H1 (cell line): Measurements from ENCODE around the gene RGS3. TPM values are rescaled to one million over a fixed set of nuclear protein-coding genes. Genes with fewer than 3 reads are reported as not detected.
A peak's percentile ranks its signal among the peaks of the same experiment; 100 is the strongest.

ENCODE experiments used
- CTCF ChIA-PET: fragments of 300-600 bp; sonication (Branson Sonifier 250); formaldehyde crosslinking; loops from one replicate; lab custom pipeline; 2021; ENCODE audit not compliant: partially characterized antibody; lab: Charles Lee
- POLR2A ChIA-PET: fragments of 300-600 bp; sonication (Branson Sonifier 250); formaldehyde crosslinking; loops from one replicate; lab custom pipeline; 2021; ENCODE audit warnings: inconsistent platforms; ENCODE audit not compliant: partially characterized antibody; lab: Charles Lee
- DNase-seq, 2 experiments: peaks; one replicate each; pipeline versions ENCODE4 v3.0.0 to v3.0.0-alpha.2; 2010 to 2022; ENCODE audit warnings: low spot score in 2 of 2, low read depth in 1 of 2, mixed read lengths in 1 of 2
- FAIRE-seq: peaks from 2 replicates; lab custom pipeline; 2011; peaks lifted over from hg19 to GRCh38; lab: Jason Lieb, UNC
- H2AFZ ChIP-seq: 2 replicates; pipeline ENCODE4 v1.8.1; 2012; ENCODE audit warnings: low read length, inconsistent platforms
- H2AK5ac ChIP-seq: 2 replicates; pipeline ENCODE4 v1.6.1; 2013; ENCODE audit warnings: low read depth, low read length
- H2BK120ac ChIP-seq: replicated peaks from 2 replicates; pipeline ENCODE3; 2013; ENCODE audit warnings: low read depth, low read length, inconsistent platforms
- H2BK12ac ChIP-seq: 2 replicates; pipeline ENCODE4 v1.6.1; 2013; ENCODE audit warnings: low read depth, low read length
- H2BK15ac ChIP-seq: 2 replicates; pipeline ENCODE4 v1.6.1; 2013; ENCODE audit warnings: low read length
- H2BK20ac ChIP-seq: 2 replicates; pipeline ENCODE4 v1.6.1; 2013; ENCODE audit warnings: low read length
- H2BK5ac ChIP-seq: 2 replicates; pipeline ENCODE4 v1.6.1; 2013; ENCODE audit warnings: low read depth, low read length
- H3K14ac ChIP-seq: 2 replicates; pipeline ENCODE4 v1.6.1; 2013; ENCODE audit warnings: inconsistent platforms; ENCODE audit not compliant: insufficient read length
- H3K18ac ChIP-seq: 2 replicates; pipeline ENCODE4 v1.6.1; 2013; ENCODE audit warnings: low read length; ENCODE audit errors: extremely low read depth
- H3K23ac ChIP-seq: 2 replicates; pipeline ENCODE4 v1.6.1; 2013; ENCODE audit warnings: inconsistent platforms; ENCODE audit not compliant: insufficient read length
- H3K23me2 ChIP-seq: 2 replicates; pipeline ENCODE4 v1.6.1; 2013; ENCODE audit warnings: low read depth, low read length
- H3K27ac ChIP-seq: 2 replicates; pipeline ENCODE4 v1.6.1; 2011; ENCODE audit warnings: low read depth, low read length, inconsistent platforms
- H3K27me3 ChIP-seq, 4 experiments: replicated peaks in 1 of 4; 1 replicate in 1 of 4; 2 replicates in 3 of 4; pipeline versions ENCODE4 v1.6.1 to v1.8.1; 2011 to 2013; ENCODE audit warnings: low read length in 3 of 4, mild to moderate bottlenecking in 3 of 4, inconsistent platforms in 2 of 4, mixed read lengths in 2 of 4, moderate library complexity in 1 of 4; ENCODE audit not compliant: control insufficient read depth in 3 of 4, insufficient read depth in 3 of 4; ENCODE audit errors: extremely low read depth in 1 of 4
- H3K36me3 ChIP-seq, 4 experiments: 2 replicates each; pipeline versions ENCODE4 v1.6.1 to v1.8.1; 2011 to 2013; ENCODE audit warnings: mild to moderate bottlenecking in 4 of 4, low read length in 3 of 4, moderate library complexity in 2 of 4, control low read depth in 1 of 4, inconsistent platforms in 1 of 4; ENCODE audit not compliant: insufficient read depth in 4 of 4, control insufficient read depth in 2 of 4
- H3K4ac ChIP-seq: replicated peaks from 2 replicates; pipeline ENCODE3; 2013; ENCODE audit warnings: low read length, low read depth, mixed read lengths, inconsistent platforms; ENCODE audit not compliant: insufficient read length
- H3K4me1 ChIP-seq, 4 experiments: replicated peaks in 1 of 4; 1 replicate in 1 of 4; 2 replicates in 3 of 4; pipeline versions ENCODE4 v1.6.1 to v1.8.1; 2011 to 2013; ENCODE audit warnings: low read length in 3 of 4, inconsistent platforms in 2 of 4, mixed read lengths in 1 of 4; ENCODE audit not compliant: insufficient read depth in 4 of 4, control insufficient read depth in 3 of 4
- H3K4me2 ChIP-seq, 2 experiments: 2 replicates each; pipeline versions ENCODE4 v1.6.1 to v1.8.1; 2011 to 2013; ENCODE audit warnings: low read depth in 2 of 2, low read length in 2 of 2, control low read depth in 1 of 2, inconsistent platforms in 1 of 2, mild to moderate bottlenecking in 1 of 2; ENCODE audit not compliant: insufficient read depth in 1 of 2
- H3K4me3 ChIP-seq, 4 experiments: fragments of 200-600, 300-600 bp in 1 of 4; sonication (generic), shearing (Covaris generic), sonication (Bioruptor Twin) in 1 of 4; 2 replicates each; pipeline versions ENCODE4 v1.5.1 to v1.8.1; 2011 to 2016; ENCODE audit warnings: low read length in 4 of 4, low read depth in 3 of 4, control low read depth in 2 of 4, inconsistent platforms in 2 of 4, mild to moderate bottlenecking in 2 of 4, mixed read lengths in 1 of 4, moderate library complexity in 1 of 4; ENCODE audit not compliant: insufficient read depth in 2 of 4; ENCODE audit errors: extremely low read depth in 1 of 4
- H3K56ac ChIP-seq: replicated peaks from 2 replicates; pipeline ENCODE3; 2013; ENCODE audit warnings: low read depth, mild to moderate bottlenecking, mixed read lengths, low read length, inconsistent platforms; ENCODE audit not compliant: insufficient read length
- H3K79me1 ChIP-seq: 2 replicates; pipeline ENCODE4 v1.6.1; 2013; ENCODE audit warnings: low read depth, low read length, control low read depth
- H3K79me2 ChIP-seq, 2 experiments: 2 replicates each; pipeline versions ENCODE4 v1.6.1 to v1.8.1; 2012 to 2013; ENCODE audit warnings: low read length in 2 of 2, mild to moderate bottlenecking in 2 of 2, inconsistent platforms in 1 of 2; ENCODE audit not compliant: insufficient read depth in 2 of 2, control insufficient read depth in 1 of 2
- H3K9ac ChIP-seq, 4 experiments: replicated peaks in 1 of 4; 1 replicate in 1 of 4; 2 replicates in 3 of 4; pipeline versions ENCODE4 v1.6.1 to v1.8.1; 2011 to 2013; ENCODE audit warnings: low read depth in 3 of 4, low read length in 3 of 4, control low read depth in 2 of 4, mild to moderate bottlenecking in 2 of 4, moderate library complexity in 2 of 4, inconsistent platforms in 1 of 4; ENCODE audit errors: extremely low read depth in 1 of 4
- H3K9me3 ChIP-seq, 2 experiments: 2 replicates each; pipeline versions ENCODE4 v1.6.1 to v1.8.1; 2012 to 2013; ENCODE audit warnings: mild to moderate bottlenecking in 2 of 2, moderate library complexity in 2 of 2, control low read depth in 1 of 2, inconsistent platforms in 1 of 2, low read depth in 1 of 2, low read length in 1 of 2, mixed read lengths in 1 of 2; ENCODE audit not compliant: insufficient read depth in 2 of 2
- H4K20me1 ChIP-seq, 2 experiments: replicated peaks in 1 of 2; 2 replicates each; pipeline versions ENCODE3 to v1.8.1; 2011 to 2013; ENCODE audit warnings: inconsistent platforms in 2 of 2, low read length in 2 of 2, mild to moderate bottlenecking in 1 of 2; ENCODE audit not compliant: insufficient read depth in 2 of 2, control insufficient read depth in 1 of 2
- H4K5ac ChIP-seq: 2 replicates; pipeline ENCODE4 v1.6.1; 2013; ENCODE audit warnings: low read length, low read depth, mixed read lengths, inconsistent platforms; ENCODE audit not compliant: insufficient read length
- H4K8ac ChIP-seq: 2 replicates; pipeline ENCODE4 v1.8.0; 2013; ENCODE audit warnings: mild to moderate bottlenecking, moderate library complexity, low read length, inconsistent platforms; ENCODE audit not compliant: insufficient read depth; ENCODE audit errors: extremely low read depth
- H4K91ac ChIP-seq: replicated peaks from 2 replicates; pipeline ENCODE3; 2013; ENCODE audit warnings: low read length, mixed read lengths, inconsistent platforms; ENCODE audit not compliant: insufficient read length
- BCL11A ChIP-seq, 2 experiments: IDR thresholded peaks; one replicate each; pipeline ENCODE4 v1.6.1; 2011; ENCODE audit warnings: low read depth in 2 of 2, low read length in 2 of 2, mild to moderate bottlenecking in 2 of 2
- CBX5 ChIP-seq: fragments of 300-800, 300-1000 bp; sonication (generic); IDR thresholded peaks from 2 replicates; pipeline ENCODE4 v1.7.1; 2016; ENCODE audit warnings: antibody characterized with exemption, low read length, low read depth
- CBX8 ChIP-seq: fragments of 300-800, 300-1000 bp; sonication (generic); IDR thresholded peaks from 2 replicates; pipeline ENCODE4 v1.7.1; 2016; ENCODE audit warnings: low read depth, low read length, borderline replicate concordance
- CHD2 ChIP-seq: IDR thresholded peaks from 2 replicates; pipeline ENCODE4 v1.6.1; 2012; ENCODE audit warnings: low read length, improper control_type of control experiment
- FOSL1 ChIP-seq: IDR thresholded peaks from 2 replicates; pipeline ENCODE4 v1.6.1; 2011; ENCODE audit warnings: mild to moderate bottlenecking, low read depth, low read length, moderate library complexity; ENCODE audit not compliant: insufficient read depth
- GTF2F1 ChIP-seq: IDR thresholded peaks from 2 replicates; pipeline ENCODE4 v1.6.1; 2012; ENCODE audit warnings: low read depth, low read length, improper control_type of control experiment, borderline replicate concordance
- HDAC6 ChIP-seq: IDR thresholded peaks from one replicate; pipeline ENCODE4 v1.7.1; 2012; ENCODE audit warnings: low read depth, mild to moderate bottlenecking, inconsistent platforms, low read length, moderate library complexity
- MAX ChIP-seq: IDR thresholded peaks from 2 replicates; pipeline ENCODE4 v1.6.1; 2012; ENCODE audit warnings: inconsistent platforms
- RBBP5 ChIP-seq: IDR thresholded peaks from 2 replicates; pipeline ENCODE4 v1.7.1; 2012; ENCODE audit warnings: low read depth, mild to moderate bottlenecking, inconsistent platforms, low read length, moderate library complexity, borderline replicate concordance
- SAP30 ChIP-seq: fragments of 300-600 bp; sonication (generic); IDR thresholded peaks from 2 replicates; pipeline ENCODE4 v1.7.1; 2012; ENCODE audit warnings: low read length, moderate library complexity, mild to moderate bottlenecking, inconsistent platforms; ENCODE audit not compliant: insufficient read depth, insufficient replicate concordance
- SP2 ChIP-seq: IDR thresholded peaks from 2 replicates; pipeline ENCODE4 v1.6.1; 2012; ENCODE audit warnings: mild to moderate bottlenecking, low read length, inconsistent platforms
- SP4 ChIP-seq: IDR thresholded peaks from 2 replicates; pipeline ENCODE4 v1.6.1; 2012; ENCODE audit warnings: low read length, inconsistent platforms
- TBP ChIP-seq: IDR thresholded peaks from 2 replicates; pipeline ENCODE4 v1.6.1; 2011; ENCODE audit warnings: low read depth, low read length, improper control_type of control experiment
- WGBS, 2 experiments: shearing (Covaris generic) in 1 of 2; methylation state at CpG; one replicate each; pipeline versions ENCODE4 v1.1.6 to v1.1.7; 2013 to 2015; ENCODE audit warnings: low lambda C conversion rate in 2 of 2, mixed read lengths in 2 of 2, inconsistent platforms in 1 of 2, low coverage in 1 of 2, missing lambda C conversion rate in 1 of 2; ENCODE audit not compliant: insufficient replicate concordance in 2 of 2, insufficient coverage in 1 of 2, insufficient read length in 1 of 2; ENCODE audit errors: extremely low coverage in 1 of 2, missing lambda C conversion rate in 1 of 2; 5-methylcytosine and 5-hydroxymethylcytosine counted together
- polyA plus RNA-seq, 7 experiments: library from polyadenylated mRNA; depleted of rRNA in 3 of 7; stranded (reverse) in 5 of 7; unstranded in 2 of 7; fragments of >200 nt in 5 of 7; fragments of 200-250 nt in 2 of 7; gene quantifications; 1 replicate in 5 of 7; 2 replicates in 1 of 7; 4 replicates in 1 of 7; pipeline versions ENCODE4 v1.2.1 to v1.2.3, GENCODE V29; 2011 to 2013; ENCODE audit warnings: missing spikeins in 2 of 7, mixed read lengths in 2 of 7
- total RNA-seq: library from RNA; stranded (reverse); fragmentation: NEBNext Ultra II Directional; extraction: Animal tissue kit (Norgen Biotek cat#: 25700); gene quantifications from 2 replicates; pipeline ENCODE4 v1.2.1, GENCODE V29; 2021

The RGS3 gene
- total and polyA plus RNA-seq, 2 of the 8 experiments (the other 6 are each of a cell fraction or from before 2014, with no cell fraction given): 12.6 to 18.2 TPM

DNA sequence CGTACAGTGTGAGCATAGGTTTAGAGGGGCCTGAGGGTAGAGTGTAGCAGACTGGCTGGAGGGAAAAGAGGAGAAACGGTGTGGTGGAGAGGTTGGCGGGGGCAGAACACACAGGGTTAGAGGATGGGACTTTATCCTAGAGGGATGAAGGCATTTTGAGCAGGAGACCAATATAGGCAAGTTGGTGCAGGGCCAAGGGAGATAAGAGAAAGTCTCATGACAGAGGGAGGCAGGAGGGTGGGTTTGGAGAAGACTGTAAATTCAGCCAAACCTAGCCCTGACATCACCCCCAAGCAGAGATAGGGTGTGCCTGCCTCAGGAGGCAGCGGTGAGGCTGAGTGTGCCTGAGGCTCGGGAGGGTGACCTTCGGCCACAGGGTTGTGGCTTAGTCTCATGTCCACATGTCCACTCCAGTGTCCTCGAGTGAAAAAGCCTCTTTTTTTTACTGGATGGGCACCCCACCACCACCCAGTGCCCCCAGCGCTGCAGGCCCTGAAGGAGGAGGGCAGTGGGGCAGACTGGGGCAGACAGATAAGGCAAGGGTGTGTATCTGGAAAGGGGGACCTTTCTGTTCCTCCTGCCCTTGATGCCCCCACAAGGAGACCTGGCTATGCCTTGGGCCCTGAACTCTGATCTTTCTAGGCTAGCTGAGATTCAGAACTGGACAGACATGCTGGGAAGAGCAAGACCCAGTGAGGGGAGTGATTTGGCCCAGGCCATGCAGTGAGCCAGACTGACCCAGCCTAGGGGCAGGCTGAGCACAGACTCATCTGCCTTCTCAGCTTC, 108.7 kb downstream of the RGS3 start:
- H4K91ac ChIP-seq: no peak overlapping the region
- no peak overlapping the region for H3K23ac ChIP-seq
- no peak overlapping the region for H2AFZ ChIP-seq
- H3K4me3 ChIP-seq: no peak overlapping the region
- no peak overlapping the region for H3K14ac ChIP-seq
- no peak overlapping the region for H2BK5ac ChIP-seq
- no peak overlapping the region for H4K8ac ChIP-seq
- H3K4me2 ChIP-seq: no peak overlapping the region
- H2AK5ac ChIP-seq: no peak overlapping the region
- H4K20me1 ChIP-seq: no peaks in the 10 kb centered on the region
- FAIRE-seq (no peak), DNase-seq (no peak)
- no peak overlapping the region for H2BK20ac ChIP-seq
- ChIA-PET CTCF (interaction anchor here (0.8 to 2.8 kb wide), 9 partner anchors 11 to 125 kb away, joined by 3 to 12 read pairs (median 5); no protein-coding TSS in a partner anchor), POLR2A (interaction anchor here (0.9 to 1.5 kb wide), 3 partner anchors 9 to 297 kb away, joined by 3 read pairs; partner anchors contain the start of genes CDC26 and PRPF4)
- H3K27me3 ChIP-seq: no peaks in the 10 kb centered on the region
- no peak overlapping the region for H2BK15ac ChIP-seq
- H3K4ac ChIP-seq: no peak overlapping the region
- no peaks in the 10 kb centered on the region for H3K79me2 ChIP-seq
- 81% methylated on average over 8 of the region's 8 CpGs; no CpG with 5 or more reads in 1 of the 2 experiments for WGBS, 2 experiments
- H2BK120ac ChIP-seq: no peak overlapping the region
- no peak overlapping the region for H4K5ac ChIP-seq
- H3K18ac ChIP-seq: no peak overlapping the region
- H3K23me2 ChIP-seq: no peaks in the 10 kb centered on the region
- peaks cover 0 to 14% (median 7%) of the 10 kb centered on the region in 4 experiments; a peak in 6 of 7 replicates for H3K4me1 ChIP-seq
- peaks cover 3% of the 10 kb centered on the region; the same call in 1 of the 2 replicates for H3K79me1 ChIP-seq
- H2BK12ac ChIP-seq: 0 out of 2 replicates have a peak overlapping the region, but pooled peaks have one; percentile 27
- H3K9me3 ChIP-seq: no peaks in the 10 kb centered on the region
- H3K36me3 ChIP-seq: no peaks in the 10 kb centered on the region
- H3K27ac ChIP-seq: no peak overlapping the region
- no peak overlapping the region for H3K56ac ChIP-seq
- no peak overlapping the region for H3K9ac ChIP-seq
- TF ChIP-seq GTF2F1 (no peak), SP4 (no peak), CHD2 (no peak), SP2 (no peak), SAP30 (no peak), TBP (no peak), HDAC6 (no peak), FOSL1 (no peak), CBX8 (no peak), RBBP5 (no peak), BCL11A (IDR thresholded peaks at IDR 0.05; ENCODE audit: low read depth in 2 of 2, low read length in 2 of 2) (no peak), MAX (no peak), CBX5 (no peak)
